ENCODE measurements around the gene USP47.

Gene USP47

DNA sequence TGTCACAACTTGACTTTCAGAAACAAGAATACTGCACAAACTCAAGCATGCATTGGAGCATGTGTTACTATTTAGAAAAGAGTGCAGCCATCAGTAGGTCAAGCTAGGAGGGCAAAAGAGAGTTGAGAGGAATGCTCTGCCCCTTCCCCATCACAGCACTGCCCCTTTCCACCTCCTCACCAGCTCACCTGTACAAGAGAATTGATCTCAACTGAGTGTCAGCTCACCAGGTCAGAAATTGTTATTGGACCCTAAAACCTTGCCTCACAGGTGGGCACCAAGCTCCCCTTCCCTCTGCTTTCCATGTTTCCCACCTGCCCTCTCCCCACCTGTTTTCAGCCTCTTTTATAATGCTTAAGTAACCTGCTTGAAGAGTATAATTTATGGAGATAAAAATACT is 117.8 kb downstream of the USP47 start:
- Histone ChIP-seq H2BK15ac (ENCODE audit: low read length) (no peak overlapping the region), H3K4me1 (ENCODE audit: control insufficient read depth in 2 of 2, insufficient read depth in 1 of 2, low read depth in 1 of 2, low read length in 2 of 2) (peaks cover 3 to 6% of the 10 kb centered on the region in 2 donors), H2AK5ac (ENCODE audit: low read depth, low read length) (no peak overlapping the region), H3K4ac (ENCODE audit: low read length) (no peak overlapping the region), H3K9me3 (replicated peaks in 1 of 2; ENCODE audit: control insufficient read depth in 2 of 2, insufficient read depth in 1 of 2, low read depth in 1 of 2, low read length in 2 of 2) (peaks cover 0 to 8% of the 10 kb centered on the region in 2 donors), H4K8ac (ENCODE audit: low read depth, low read length) (no peak overlapping the region), H3K79me1 (ENCODE audit: low read depth, low read length) (no peaks in the 10 kb centered on the region), H2BK12ac (ENCODE audit: low read length) (no peak overlapping the region), H2BK5ac (ENCODE audit: low read length) (no peak overlapping the region), H3K18ac (ENCODE audit: low read length) (no peak overlapping the region), H3K14ac (ENCODE audit: low read length) (no peak overlapping the region), H3K23ac (ENCODE audit: low read depth, low read length, poor library complexity) (no peak overlapping the region), H4K91ac (ENCODE audit: low read depth, low read length, poor library complexity) (no peak overlapping the region), H2BK120ac (ENCODE audit: low read depth, low read length) (no peak overlapping the region), H3K36me3 (replicated peaks in 1 of 2; ENCODE audit: control insufficient read depth in 2 of 2, insufficient read depth in 2 of 2, low read length in 2 of 2) (peaks cover 6 to 50% of the 10 kb centered on the region in 2 donors), H3K4me3 (ENCODE audit: low read length in 2 of 2) (no peak overlapping the region), H3K4me2 (ENCODE audit: insufficient read depth, low read length, poor library complexity, severe bottlenecking) (no peak overlapping the region), H3K9ac (ENCODE audit: low read depth, low read length, poor library complexity) (no peak overlapping the region), H3K27me3 (ENCODE audit: control insufficient read depth in 3 of 3, insufficient read depth in 3 of 3, low read depth in 1 of 3, low read length in 3 of 3) (no peaks in the 10 kb centered on the region), H2AFZ (ENCODE audit: low read length) (no peak overlapping the region), H3K27ac (replicated peaks; ENCODE audit: low read length) (no peak overlapping the region)
- no peak for DNase-seq (ENCODE audit: low spot score)

DNA sequence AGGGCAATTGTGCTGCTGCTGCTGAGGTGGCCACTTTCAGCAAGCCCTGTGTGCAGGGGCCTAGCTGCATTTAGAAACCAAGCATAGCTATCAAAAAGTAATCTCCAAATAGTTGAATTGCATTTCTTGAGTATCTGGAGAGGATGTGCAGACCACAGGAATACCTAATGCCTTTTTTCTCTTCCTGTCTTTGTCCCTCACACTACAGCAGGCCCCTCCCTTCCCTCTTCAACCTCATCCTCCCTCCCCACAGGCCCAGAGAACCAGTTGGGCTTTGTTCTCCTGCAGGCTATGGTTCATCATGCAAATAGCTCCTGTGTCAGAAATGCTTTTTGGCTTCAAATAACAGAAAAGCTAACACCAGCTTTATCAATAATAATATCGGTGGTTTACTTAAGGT is 118.9 kb downstream of the USP47 start:
- peaks cover 0 to 8% of the 10 kb centered on the region in 2 donors for H3K9me3 ChIP-seq (replicated peaks in 1 of 2; ENCODE audit: control insufficient read depth in 2 of 2, insufficient read depth in 1 of 2, low read depth in 1 of 2, low read length in 2 of 2)
- H3K18ac ChIP-seq (ENCODE audit: low read length), result no peak overlapping the region
- no peak overlapping the region for H2AK5ac ChIP-seq (ENCODE audit: low read depth, low read length)
- no CpG with 5 or more reads among the region's 1 CpG for WGBS, 2 donors (ENCODE audit: extremely low coverage in 2 of 2, insufficient read length in 2 of 2, insufficient replicate concordance in 1 of 2)
- H3K27ac ChIP-seq (replicated peaks; ENCODE audit: low read length), result no peak overlapping the region
- H3K79me1 ChIP-seq (ENCODE audit: low read depth, low read length), result no peaks in the 10 kb centered on the region
- H3K14ac ChIP-seq (ENCODE audit: low read length), result no peak overlapping the region
- H3K4me2 ChIP-seq (ENCODE audit: insufficient read depth, low read length, poor library complexity, severe bottlenecking), result no peak overlapping the region
- no peak overlapping the region for H2BK5ac ChIP-seq (ENCODE audit: low read length)
- H2BK12ac ChIP-seq (ENCODE audit: low read length), result no peak overlapping the region
- no peak overlapping the region for H4K8ac ChIP-seq (ENCODE audit: low read depth, low read length)
- H2AFZ ChIP-seq (ENCODE audit: low read length), result no peak overlapping the region
- H3K4ac ChIP-seq (ENCODE audit: low read length), result no peak overlapping the region
- no peaks in the 10 kb centered on the region for H3K27me3 ChIP-seq (ENCODE audit: control insufficient read depth in 3 of 3, insufficient read depth in 3 of 3, low read depth in 1 of 3, low read length in 3 of 3)
- DNase-seq (ENCODE audit: low spot score), result no peak
- H3K9ac ChIP-seq (ENCODE audit: low read depth, low read length, poor library complexity), result no peak overlapping the region
- H3K23ac ChIP-seq (ENCODE audit: low read depth, low read length, poor library complexity), result no peak overlapping the region
- H4K91ac ChIP-seq (ENCODE audit: low read depth, low read length, poor library complexity), result no peak overlapping the region
- no peak overlapping the region for H2BK15ac ChIP-seq (ENCODE audit: low read length)
- H3K36me3 ChIP-seq (replicated peaks in 1 of 2; ENCODE audit: control insufficient read depth in 2 of 2, insufficient read depth in 2 of 2, low read length in 2 of 2), result peaks cover 6 to 39% of the 10 kb centered on the region in 2 donors
- no peak overlapping the region for H3K4me3 ChIP-seq (ENCODE audit: low read length in 2 of 2)
- peaks cover 3 to 6% of the 10 kb centered on the region in 2 donors for H3K4me1 ChIP-seq (ENCODE audit: control insufficient read depth in 2 of 2, insufficient read depth in 1 of 2, low read depth in 1 of 2, low read length in 2 of 2)
- H2BK120ac ChIP-seq (ENCODE audit: low read depth, low read length), result no peak overlapping the region

DNA sequence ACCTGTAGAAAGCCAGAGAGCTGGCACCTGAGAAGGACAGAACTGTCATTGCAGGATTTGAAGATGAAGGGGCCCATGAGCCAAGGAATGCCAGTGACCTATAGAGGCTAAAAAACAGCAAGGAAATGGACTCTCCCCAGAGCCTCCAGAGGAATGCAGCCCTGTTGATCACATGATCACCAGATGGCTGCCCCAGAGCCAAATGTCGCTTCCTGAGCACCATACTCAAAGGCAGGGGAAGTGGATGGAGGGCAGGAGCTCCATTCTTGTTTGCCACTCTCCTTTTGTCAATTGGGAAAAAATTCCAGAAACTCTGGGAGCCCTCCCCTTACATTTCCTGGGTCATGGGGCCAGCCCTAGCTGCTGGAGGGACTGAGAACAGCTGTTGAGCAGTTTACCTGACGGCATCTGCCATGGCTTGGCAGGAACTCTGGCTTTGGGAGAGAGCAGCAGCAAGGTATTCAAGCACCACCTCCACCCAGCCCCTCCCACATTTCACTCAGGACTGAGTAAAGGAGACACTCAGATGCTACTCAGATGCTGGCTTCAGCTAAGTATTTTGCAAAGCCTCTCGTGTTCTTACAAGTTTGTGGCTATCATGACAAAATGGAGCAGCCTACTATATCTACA is 119.7 kb downstream of the USP47 start:
- no peak overlapping the region for H4K91ac ChIP-seq (ENCODE audit: low read depth, low read length, poor library complexity)
- H4K8ac ChIP-seq (ENCODE audit: low read depth, low read length), result no peak overlapping the region
- no peak overlapping the region for H3K4ac ChIP-seq (ENCODE audit: low read length)
- peaks cover 0 to 8% of the 10 kb centered on the region in 2 donors for H3K9me3 ChIP-seq (replicated peaks in 1 of 2; ENCODE audit: control insufficient read depth in 2 of 2, insufficient read depth in 1 of 2, low read depth in 1 of 2, low read length in 2 of 2)
- H3K14ac ChIP-seq (ENCODE audit: low read length), result no peak overlapping the region
- no peak overlapping the region for H3K4me2 ChIP-seq (ENCODE audit: insufficient read depth, low read length, poor library complexity, severe bottlenecking)
- peaks cover 3 to 31% of the 10 kb centered on the region in 2 donors for H3K36me3 ChIP-seq (replicated peaks in 1 of 2; ENCODE audit: control insufficient read depth in 2 of 2, insufficient read depth in 2 of 2, low read length in 2 of 2)
- H2AK5ac ChIP-seq (ENCODE audit: low read depth, low read length), result no peak overlapping the region
- no peak overlapping the region for H2AFZ ChIP-seq (ENCODE audit: low read length)
- no peak overlapping the region for H2BK12ac ChIP-seq (ENCODE audit: low read length)
- WGBS, 2 donors (ENCODE audit: extremely low coverage in 2 of 2, insufficient read length in 2 of 2, insufficient replicate concordance in 1 of 2), result no CpG with 5 or more reads among the region's 3 CpGs
- no peak overlapping the region for H3K9ac ChIP-seq (ENCODE audit: low read depth, low read length, poor library complexity)
- H2BK15ac ChIP-seq (ENCODE audit: low read length), result no peak overlapping the region
- DNase-seq (ENCODE audit: low spot score), result no peak
- no peak overlapping the region for H3K4me3 ChIP-seq (ENCODE audit: low read length in 2 of 2)
- no peaks in the 10 kb centered on the region for H3K79me1 ChIP-seq (ENCODE audit: low read depth, low read length)
- no peak overlapping the region for H3K27ac ChIP-seq (replicated peaks; ENCODE audit: low read length)
- H3K27me3 ChIP-seq (ENCODE audit: control insufficient read depth in 3 of 3, insufficient read depth in 3 of 3, low read depth in 1 of 3, low read length in 3 of 3), result no peaks in the 10 kb centered on the region
- H2BK5ac ChIP-seq (ENCODE audit: low read length), result no peak overlapping the region
- H3K4me1 ChIP-seq (ENCODE audit: control insufficient read depth in 2 of 2, insufficient read depth in 1 of 2, low read depth in 1 of 2, low read length in 2 of 2), result peaks cover 3 to 6% of the 10 kb centered on the region in 2 donors
- H2BK120ac ChIP-seq (ENCODE audit: low read depth, low read length), result no peak overlapping the region
- H3K23ac ChIP-seq (ENCODE audit: low read depth, low read length, poor library complexity), result no peak overlapping the region
- H3K18ac ChIP-seq (ENCODE audit: low read length), result no peak overlapping the region

DNA sequence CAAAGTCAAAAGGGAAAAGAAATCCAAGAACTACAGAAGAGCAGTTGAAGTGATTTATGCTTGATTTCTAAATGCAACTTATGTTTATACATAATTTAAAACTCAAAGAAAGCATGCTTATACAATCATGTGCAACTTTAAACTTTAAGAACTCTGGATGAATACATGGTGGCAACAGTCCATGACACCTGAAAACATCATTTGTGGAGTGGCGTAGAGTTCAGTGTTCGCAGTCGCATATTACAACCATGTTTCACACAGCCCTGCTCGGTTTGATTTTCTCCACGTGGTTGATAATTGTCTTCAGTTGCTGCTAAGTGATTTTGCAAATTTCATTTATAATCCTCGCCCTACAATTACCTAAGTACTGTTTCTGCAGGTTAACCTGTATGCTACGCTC is 121.3 kb downstream of the USP47 start:
- peaks cover 0 to 8% of the 10 kb centered on the region in 2 donors for H3K9me3 ChIP-seq (replicated peaks in 1 of 2; ENCODE audit: control insufficient read depth in 2 of 2, insufficient read depth in 1 of 2, low read depth in 1 of 2, low read length in 2 of 2)
- H3K4me2 ChIP-seq (ENCODE audit: insufficient read depth, low read length, poor library complexity, severe bottlenecking), result no peak overlapping the region
- H3K23ac ChIP-seq (ENCODE audit: low read depth, low read length, poor library complexity), result no peak overlapping the region
- DNase-seq (ENCODE audit: low spot score), result no peak
- no peak overlapping the region for H3K4me3 ChIP-seq (ENCODE audit: low read length in 2 of 2)
- H4K91ac ChIP-seq (ENCODE audit: low read depth, low read length, poor library complexity), result no peak overlapping the region
- H2AK5ac ChIP-seq (ENCODE audit: low read depth, low read length), result no peak overlapping the region
- no peak overlapping the region for H3K18ac ChIP-seq (ENCODE audit: low read length)
- H3K9ac ChIP-seq (ENCODE audit: low read depth, low read length, poor library complexity), result no peak overlapping the region
- no CpG with 5 or more reads among the region's 7 CpGs for WGBS, 2 donors (ENCODE audit: extremely low coverage in 2 of 2, insufficient read length in 2 of 2, insufficient replicate concordance in 1 of 2)
- H4K8ac ChIP-seq (ENCODE audit: low read depth, low read length), result no peak overlapping the region
- H3K27ac ChIP-seq (replicated peaks; ENCODE audit: low read length), result no peak overlapping the region
- H2BK12ac ChIP-seq (ENCODE audit: low read length), result no peak overlapping the region
- H3K36me3 ChIP-seq (replicated peaks in 1 of 2; ENCODE audit: control insufficient read depth in 2 of 2, insufficient read depth in 2 of 2, low read length in 2 of 2), result peaks cover 3 to 17% of the 10 kb centered on the region in 2 donors
- H3K4ac ChIP-seq (ENCODE audit: low read length), result no peak overlapping the region
- H2BK15ac ChIP-seq (ENCODE audit: low read length), result no peak overlapping the region
- no peak overlapping the region for H2AFZ ChIP-seq (ENCODE audit: low read length)
- H3K79me1 ChIP-seq (ENCODE audit: low read depth, low read length), result no peaks in the 10 kb centered on the region
- H3K14ac ChIP-seq (ENCODE audit: low read length), result no peak overlapping the region
- no peaks in the 10 kb centered on the region for H3K27me3 ChIP-seq (ENCODE audit: control insufficient read depth in 3 of 3, insufficient read depth in 3 of 3, low read depth in 1 of 3, low read length in 3 of 3)
- peaks cover 5 to 10% of the 10 kb centered on the region in 2 donors for H3K4me1 ChIP-seq (ENCODE audit: control insufficient read depth in 2 of 2, insufficient read depth in 1 of 2, low read depth in 1 of 2, low read length in 2 of 2)
- H2BK5ac ChIP-seq (ENCODE audit: low read length), result no peak overlapping the region
- no peak overlapping the region for H2BK120ac ChIP-seq (ENCODE audit: low read depth, low read length)

Data from neuronal stem cell (in vitro differentiated cells).